H1 (cell line): ENCODE results near the gene CAB39L. TPM values are rescaled to one million over a fixed set of nuclear protein-coding genes. Genes with fewer than 3 reads are reported as not detected.

Source experiments
- CTCF ChIA-PET: fragments of 300-600 bp; sonication (Branson Sonifier 250); formaldehyde crosslinking; loops from one replicate; lab custom pipeline; 2021; ENCODE audit not compliant: partially characterized antibody; lab: Charles Lee
- POLR2A ChIA-PET: fragments of 300-600 bp; sonication (Branson Sonifier 250); formaldehyde crosslinking; loops from one replicate; lab custom pipeline; 2021; ENCODE audit warnings: inconsistent platforms; ENCODE audit not compliant: partially characterized antibody; lab: Charles Lee
- DNase-seq, 2 experiments: peaks; one replicate each; pipeline versions ENCODE4 v3.0.0 to v3.0.0-alpha.2; 2010 to 2022; ENCODE audit warnings: low spot score in 2 of 2, low read depth in 1 of 2, mixed read lengths in 1 of 2
- FAIRE-seq: peaks from 2 replicates; lab custom pipeline; 2011; peaks lifted over from hg19 to GRCh38; lab: Jason Lieb, UNC
- H2AFZ ChIP-seq: 2 replicates; pipeline ENCODE4 v1.8.1; 2012; ENCODE audit warnings: low read length, inconsistent platforms
- H2AK5ac ChIP-seq: 2 replicates; pipeline ENCODE4 v1.6.1; 2013; ENCODE audit warnings: low read depth, low read length
- H2BK120ac ChIP-seq: replicated peaks from 2 replicates; pipeline ENCODE3; 2013; ENCODE audit warnings: low read depth, low read length, inconsistent platforms
- H2BK12ac ChIP-seq: 2 replicates; pipeline ENCODE4 v1.6.1; 2013; ENCODE audit warnings: low read depth, low read length
- H2BK15ac ChIP-seq: 2 replicates; pipeline ENCODE4 v1.6.1; 2013; ENCODE audit warnings: low read length
- H2BK20ac ChIP-seq: 2 replicates; pipeline ENCODE4 v1.6.1; 2013; ENCODE audit warnings: low read length
- H2BK5ac ChIP-seq: 2 replicates; pipeline ENCODE4 v1.6.1; 2013; ENCODE audit warnings: low read depth, low read length
- H3K14ac ChIP-seq: 2 replicates; pipeline ENCODE4 v1.6.1; 2013; ENCODE audit warnings: inconsistent platforms; ENCODE audit not compliant: insufficient read length
- H3K18ac ChIP-seq: 2 replicates; pipeline ENCODE4 v1.6.1; 2013; ENCODE audit warnings: low read length; ENCODE audit errors: extremely low read depth
- H3K23ac ChIP-seq: 2 replicates; pipeline ENCODE4 v1.6.1; 2013; ENCODE audit warnings: inconsistent platforms; ENCODE audit not compliant: insufficient read length
- H3K23me2 ChIP-seq: 2 replicates; pipeline ENCODE4 v1.6.1; 2013; ENCODE audit warnings: low read depth, low read length
- H3K27ac ChIP-seq: 2 replicates; pipeline ENCODE4 v1.6.1; 2011; ENCODE audit warnings: low read depth, low read length, inconsistent platforms
- H3K27me3 ChIP-seq, 4 experiments: replicated peaks in 1 of 4; 1 replicate in 1 of 4; 2 replicates in 3 of 4; pipeline versions ENCODE4 v1.6.1 to v1.8.1; 2011 to 2013; ENCODE audit warnings: low read length in 3 of 4, mild to moderate bottlenecking in 3 of 4, inconsistent platforms in 2 of 4, mixed read lengths in 2 of 4, moderate library complexity in 1 of 4; ENCODE audit not compliant: control insufficient read depth in 3 of 4, insufficient read depth in 3 of 4; ENCODE audit errors: extremely low read depth in 1 of 4
- H3K36me3 ChIP-seq, 4 experiments: 2 replicates each; pipeline versions ENCODE4 v1.6.1 to v1.8.1; 2011 to 2013; ENCODE audit warnings: mild to moderate bottlenecking in 4 of 4, low read length in 3 of 4, moderate library complexity in 2 of 4, control low read depth in 1 of 4, inconsistent platforms in 1 of 4; ENCODE audit not compliant: insufficient read depth in 4 of 4, control insufficient read depth in 2 of 4
- H3K4ac ChIP-seq: replicated peaks from 2 replicates; pipeline ENCODE3; 2013; ENCODE audit warnings: low read length, low read depth, mixed read lengths, inconsistent platforms; ENCODE audit not compliant: insufficient read length
- H3K4me1 ChIP-seq, 4 experiments: replicated peaks in 1 of 4; 1 replicate in 1 of 4; 2 replicates in 3 of 4; pipeline versions ENCODE4 v1.6.1 to v1.8.1; 2011 to 2013; ENCODE audit warnings: low read length in 3 of 4, inconsistent platforms in 2 of 4, mixed read lengths in 1 of 4; ENCODE audit not compliant: insufficient read depth in 4 of 4, control insufficient read depth in 3 of 4
- H3K4me2 ChIP-seq, 2 experiments: 2 replicates each; pipeline versions ENCODE4 v1.6.1 to v1.8.1; 2011 to 2013; ENCODE audit warnings: low read depth in 2 of 2, low read length in 2 of 2, control low read depth in 1 of 2, inconsistent platforms in 1 of 2, mild to moderate bottlenecking in 1 of 2; ENCODE audit not compliant: insufficient read depth in 1 of 2
- H3K4me3 ChIP-seq, 4 experiments: fragments of 200-600, 300-600 bp in 1 of 4; sonication (generic), shearing (Covaris generic), sonication (Bioruptor Twin) in 1 of 4; 2 replicates each; pipeline versions ENCODE4 v1.5.1 to v1.8.1; 2011 to 2016; ENCODE audit warnings: low read length in 4 of 4, low read depth in 3 of 4, control low read depth in 2 of 4, inconsistent platforms in 2 of 4, mild to moderate bottlenecking in 2 of 4, mixed read lengths in 1 of 4, moderate library complexity in 1 of 4; ENCODE audit not compliant: insufficient read depth in 2 of 4; ENCODE audit errors: extremely low read depth in 1 of 4
- H3K56ac ChIP-seq: replicated peaks from 2 replicates; pipeline ENCODE3; 2013; ENCODE audit warnings: low read depth, mild to moderate bottlenecking, mixed read lengths, low read length, inconsistent platforms; ENCODE audit not compliant: insufficient read length
- H3K79me1 ChIP-seq: 2 replicates; pipeline ENCODE4 v1.6.1; 2013; ENCODE audit warnings: low read depth, low read length, control low read depth
- H3K79me2 ChIP-seq, 2 experiments: 2 replicates each; pipeline versions ENCODE4 v1.6.1 to v1.8.1; 2012 to 2013; ENCODE audit warnings: low read length in 2 of 2, mild to moderate bottlenecking in 2 of 2, inconsistent platforms in 1 of 2; ENCODE audit not compliant: insufficient read depth in 2 of 2, control insufficient read depth in 1 of 2
- H3K9ac ChIP-seq, 4 experiments: replicated peaks in 1 of 4; 1 replicate in 1 of 4; 2 replicates in 3 of 4; pipeline versions ENCODE4 v1.6.1 to v1.8.1; 2011 to 2013; ENCODE audit warnings: low read depth in 3 of 4, low read length in 3 of 4, control low read depth in 2 of 4, mild to moderate bottlenecking in 2 of 4, moderate library complexity in 2 of 4, inconsistent platforms in 1 of 4; ENCODE audit errors: extremely low read depth in 1 of 4
- H3K9me3 ChIP-seq, 2 experiments: 2 replicates each; pipeline versions ENCODE4 v1.6.1 to v1.8.1; 2012 to 2013; ENCODE audit warnings: mild to moderate bottlenecking in 2 of 2, moderate library complexity in 2 of 2, control low read depth in 1 of 2, inconsistent platforms in 1 of 2, low read depth in 1 of 2, low read length in 1 of 2, mixed read lengths in 1 of 2; ENCODE audit not compliant: insufficient read depth in 2 of 2
- H4K20me1 ChIP-seq, 2 experiments: replicated peaks in 1 of 2; 2 replicates each; pipeline versions ENCODE3 to v1.8.1; 2011 to 2013; ENCODE audit warnings: inconsistent platforms in 2 of 2, low read length in 2 of 2, mild to moderate bottlenecking in 1 of 2; ENCODE audit not compliant: insufficient read depth in 2 of 2, control insufficient read depth in 1 of 2
- H4K5ac ChIP-seq: 2 replicates; pipeline ENCODE4 v1.6.1; 2013; ENCODE audit warnings: low read length, low read depth, mixed read lengths, inconsistent platforms; ENCODE audit not compliant: insufficient read length
- H4K8ac ChIP-seq: 2 replicates; pipeline ENCODE4 v1.8.0; 2013; ENCODE audit warnings: mild to moderate bottlenecking, moderate library complexity, low read length, inconsistent platforms; ENCODE audit not compliant: insufficient read depth; ENCODE audit errors: extremely low read depth
- H4K91ac ChIP-seq: replicated peaks from 2 replicates; pipeline ENCODE3; 2013; ENCODE audit warnings: low read length, mixed read lengths, inconsistent platforms; ENCODE audit not compliant: insufficient read length
- BCL11A ChIP-seq, 2 experiments: IDR thresholded peaks; one replicate each; pipeline ENCODE4 v1.6.1; 2011; ENCODE audit warnings: low read depth in 2 of 2, low read length in 2 of 2, mild to moderate bottlenecking in 2 of 2
- GTF2F1 ChIP-seq: IDR thresholded peaks from 2 replicates; pipeline ENCODE4 v1.6.1; 2012; ENCODE audit warnings: low read depth, low read length, improper control_type of control experiment, borderline replicate concordance
- HDAC2 ChIP-seq, 2 experiments: fragments of 300-600 bp in 1 of 2; sonication (generic) in 1 of 2; IDR thresholded peaks; 2 replicates each; pipeline ENCODE4 v1.6.1; 2011 to 2012; ENCODE audit warnings: low read depth in 2 of 2, low read length in 2 of 2, mild to moderate bottlenecking in 2 of 2, moderate library complexity in 2 of 2, borderline replicate concordance in 1 of 2, inconsistent platforms in 1 of 2
- JUN ChIP-seq: IDR thresholded peaks from 2 replicates; pipeline ENCODE4 v1.6.1; 2011; ENCODE audit warnings: low read depth, mild to moderate bottlenecking, improper control_type of control experiment, low read length
- MAFK ChIP-seq: IDR thresholded peaks from 2 replicates; pipeline ENCODE4 v1.6.1; 2012; ENCODE audit warnings: low read depth, mild to moderate bottlenecking, improper control_type of control experiment, low read length
- NANOG ChIP-seq: IDR thresholded peaks from 2 replicates; pipeline ENCODE4 v1.6.1; 2011; ENCODE audit warnings: low read length, low read depth, mild to moderate bottlenecking, inconsistent platforms; ENCODE audit not compliant: insufficient read depth, poor library complexity, severe bottlenecking
- POU5F1 ChIP-seq: IDR thresholded peaks from 2 replicates; pipeline ENCODE4 v1.6.1; 2011; ENCODE audit warnings: low read depth, mild to moderate bottlenecking, low read length, moderate library complexity
- RBBP5 ChIP-seq: IDR thresholded peaks from 2 replicates; pipeline ENCODE4 v1.7.1; 2012; ENCODE audit warnings: low read depth, mild to moderate bottlenecking, inconsistent platforms, low read length, moderate library complexity, borderline replicate concordance
- SIN3A ChIP-seq, 2 experiments: IDR thresholded peaks in 1 of 2; conservative IDR thresholded peaks in 1 of 2; 2 replicates each; pipeline ENCODE4 v1.6.1; 2011 to 2012; ENCODE audit warnings: low read length in 2 of 2, improper control_type of control experiment in 1 of 2, low read depth in 1 of 2, mild to moderate bottlenecking in 1 of 2
- SP2 ChIP-seq: IDR thresholded peaks from 2 replicates; pipeline ENCODE4 v1.6.1; 2012; ENCODE audit warnings: mild to moderate bottlenecking, low read length, inconsistent platforms
- SP4 ChIP-seq: IDR thresholded peaks from 2 replicates; pipeline ENCODE4 v1.6.1; 2012; ENCODE audit warnings: low read length, inconsistent platforms
- TAF1 ChIP-seq: IDR thresholded peaks from 2 replicates; pipeline ENCODE4 v1.6.1; 2011; ENCODE audit warnings: mild to moderate bottlenecking, low read depth, low read length
- TAF7 ChIP-seq: optimal IDR thresholded peaks from 2 replicates; pipeline ENCODE3; 2011; ENCODE audit warnings: low read depth, mild to moderate bottlenecking, inconsistent platforms, low read length, moderate library complexity, borderline replicate concordance
- TEAD4 ChIP-seq: IDR thresholded peaks from 2 replicates; pipeline ENCODE4 v1.6.1; 2012; ENCODE audit warnings: low read depth, low read length, inconsistent platforms, mixed read lengths
- WGBS, 2 experiments: shearing (Covaris generic) in 1 of 2; methylation state at CpG; one replicate each; pipeline versions ENCODE4 v1.1.6 to v1.1.7; 2013 to 2015; ENCODE audit warnings: low lambda C conversion rate in 2 of 2, mixed read lengths in 2 of 2, inconsistent platforms in 1 of 2, low coverage in 1 of 2, missing lambda C conversion rate in 1 of 2; ENCODE audit not compliant: insufficient replicate concordance in 2 of 2, insufficient coverage in 1 of 2, insufficient read length in 1 of 2; ENCODE audit errors: extremely low coverage in 1 of 2, missing lambda C conversion rate in 1 of 2; 5-methylcytosine and 5-hydroxymethylcytosine counted together
- polyA plus RNA-seq, 7 experiments: library from polyadenylated mRNA; depleted of rRNA in 3 of 7; stranded (reverse) in 5 of 7; unstranded in 2 of 7; fragments of >200 nt in 5 of 7; fragments of 200-250 nt in 2 of 7; gene quantifications; 1 replicate in 5 of 7; 2 replicates in 1 of 7; 4 replicates in 1 of 7; pipeline versions ENCODE4 v1.2.1 to v1.2.3, GENCODE V29; 2011 to 2013; ENCODE audit warnings: missing spikeins in 2 of 7, mixed read lengths in 2 of 7
- total RNA-seq: library from RNA; stranded (reverse); fragmentation: NEBNext Ultra II Directional; extraction: Animal tissue kit (Norgen Biotek cat#: 25700); gene quantifications from 2 replicates; pipeline ENCODE4 v1.2.1, GENCODE V29; 2021
- TF ChIP-seq, protein P1 (sequence below): IDR thresholded peaks from 2 replicates; pipeline ENCODE4 v1.6.1; 2012; ENCODE audit warnings: inconsistent platforms

CAB39L gene
- total and polyA plus RNA-seq, 2 of the 8 experiments (the other 6 are each of a cell fraction or from before 2014, with no cell fraction given), result 2.5 to 4.8 TPM

DNA sequence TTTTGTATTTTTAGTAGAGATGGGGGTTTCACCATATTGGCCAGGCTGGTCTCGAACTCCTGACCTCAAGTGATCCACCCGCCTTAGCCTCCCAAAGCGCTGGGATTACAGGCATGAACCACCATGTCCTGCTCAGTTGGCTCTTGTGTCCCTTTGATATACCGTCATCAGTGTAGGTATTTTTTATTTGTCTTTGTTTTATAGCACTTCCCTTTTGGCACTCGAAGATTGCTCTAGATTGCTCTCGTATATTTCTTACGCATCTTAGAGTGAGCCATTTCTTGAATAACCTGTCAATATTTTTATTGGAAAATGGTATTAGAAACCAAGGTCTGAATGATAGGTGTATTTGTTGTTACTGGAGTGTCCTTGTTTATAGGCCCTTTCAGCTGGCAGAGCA lies 9.6 kb upstream of the CAB39L start:
- WGBS, 2 experiments, result 90% methylated on average over 7 of the region's 7 CpGs; no CpG with 5 or more reads in 1 of the 2 experiments
- CTCF ChIA-PET, result no interaction called here
- H2AK5ac ChIP-seq, result no peak overlapping the region
- no peak for TF ChIP-seq TAF7
- no peak for TF ChIP-seq TAF1
- no peak for TF ChIP-seq NANOG
- TF ChIP-seq SP4, result no peak
- TF ChIP-seq POU5F1, result no peak
- TF ChIP-seq MAFK, result no peak
- TF ChIP-seq, protein P1, sequence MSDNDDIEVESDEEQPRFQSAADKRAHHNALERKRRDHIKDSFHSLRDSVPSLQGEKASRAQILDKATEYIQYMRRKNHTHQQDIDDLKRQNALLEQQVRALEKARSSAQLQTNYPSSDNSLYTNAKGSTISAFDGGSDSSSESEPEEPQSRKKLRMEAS, result no peak
- TF ChIP-seq BCL11A (IDR thresholded peaks at IDR 0.05; ENCODE audit: low read depth in 2 of 2, low read length in 2 of 2), result no peak
- no peak for TF ChIP-seq JUN
- no peak for TF ChIP-seq SP2
- TF ChIP-seq GTF2F1, result no peak
- no peak for TF ChIP-seq HDAC2 (IDR thresholded peaks at IDR 0.05; ENCODE audit: borderline replicate concordance in 1 of 2, low read depth in 2 of 2, low read length in 2 of 2)
- no peak for TF ChIP-seq SIN3A (conservative IDR thresholded peaks at IDR 0.05 in 1 of 2, IDR thresholded peaks at IDR 0.05 in 1 of 2; ENCODE audit: low read depth in 1 of 2, low read length in 2 of 2)
- TF ChIP-seq RBBP5, result no peak
- no peak for TF ChIP-seq TEAD4

More for the DNA sequence above, 9.6 kb upstream of the CAB39L start:
- no peak overlapping the region for H2BK12ac ChIP-seq
- H3K4me1 ChIP-seq, result no peaks in the 10 kb centered on the region
- H3K4me2 ChIP-seq, result no peak overlapping the region
- no peak overlapping the region for H4K8ac ChIP-seq
- DNase-seq (no peak), FAIRE-seq (no peak)
- H3K23ac ChIP-seq, result no peak overlapping the region
- no peaks in the 10 kb centered on the region for H3K79me2 ChIP-seq
- POLR2A ChIA-PET, result interaction anchor here (4.5 kb wide), 1 partner anchor 10 kb away, joined by 17 read pairs; the partner anchor contains the start of genes CAB39L and SETDB2
- no peaks in the 10 kb centered on the region for H3K36me3 ChIP-seq
- H3K23me2 ChIP-seq, result no peaks in the 10 kb centered on the region
- H4K91ac ChIP-seq, result no peak overlapping the region
- no peak overlapping the region for H3K18ac ChIP-seq
- H3K4me3 ChIP-seq, result no peak overlapping the region
- H3K27ac ChIP-seq, result no peak overlapping the region
- no peak overlapping the region for H3K56ac ChIP-seq
- H3K9me3 ChIP-seq, result no peaks in the 10 kb centered on the region
- H3K9ac ChIP-seq, result no peak overlapping the region
- H2BK20ac ChIP-seq, result no peak overlapping the region
- no peaks in the 10 kb centered on the region for H3K27me3 ChIP-seq
- H3K79me1 ChIP-seq, result no peaks in the 10 kb centered on the region
- no peak overlapping the region for H2AFZ ChIP-seq
- no peak overlapping the region for H3K4ac ChIP-seq
- H4K5ac ChIP-seq, result no peak overlapping the region
- no peak overlapping the region for H2BK15ac ChIP-seq
- no peak overlapping the region for H2BK5ac ChIP-seq
- no peaks in the 10 kb centered on the region for H4K20me1 ChIP-seq
- no peak overlapping the region for H2BK120ac ChIP-seq
- H3K14ac ChIP-seq, result no peak overlapping the region
